ENCODE data around the gene PPP4R3A.
"Not testable (repeated sequence)": the region's sequence is repeated elsewhere in the genome, so short reads cannot be mapped to it uniquely, and the experiment has no call there.

The PPP4R3A gene

GRCh38 chr14:91506226-91506625 lies 3.9 kb downstream of the PPP4R3A start:
- DNase-seq (ENCODE audit: low read depth in 2 of 3, low spot score in 1 of 3): no peak

GRCh38 chr14:91503000-91503504 lies 7.1 kb downstream of the PPP4R3A start:
- no peak for DNase-seq (ENCODE audit: low read depth in 2 of 3, low spot score in 1 of 3)

- no peak for DNase-seq (ENCODE audit: low read depth in 2 of 3, low spot score in 1 of 3)
Measured at GRCh38 chr14:91501951-91502930, 7.9 kb downstream of the PPP4R3A start.

- no peak for DNase-seq (ENCODE audit: low read depth in 2 of 3, low spot score in 1 of 3)
Measured at GRCh38 chr14:91501348-91501747, 8.8 kb downstream of the PPP4R3A start.

- no peak for DNase-seq (ENCODE audit: low read depth in 2 of 3, low spot score in 1 of 3)
Measured at GRCh38 chr14:91496790-91497189, 13.3 kb downstream of the PPP4R3A start.

- not testable (repeated sequence) for DNase-seq (ENCODE audit: low read depth in 2 of 3, low spot score in 1 of 3)
Measured at GRCh38 chr14:91494392-91495065, 15.6 kb downstream of the PPP4R3A start.

- no peak for DNase-seq (ENCODE audit: low read depth in 2 of 3, low spot score in 1 of 3)
Measured at GRCh38 chr14:91493169-91493568, 16.9 kb downstream of the PPP4R3A start.

- DNase-seq (ENCODE audit: low read depth in 2 of 3, low spot score in 1 of 3): no peak
Measured at GRCh38 chr14:91484744-91485143, 25.4 kb downstream of the PPP4R3A start.

- no peak for DNase-seq (ENCODE audit: low read depth in 2 of 3, low spot score in 1 of 3)
Measured at GRCh38 chr14:91484186-91484585, 25.9 kb downstream of the PPP4R3A start.

GRCh38 chr14:91482263-91483013 lies 27.7 kb downstream of the PPP4R3A start:
- no peak for DNase-seq (ENCODE audit: low read depth in 2 of 3, low spot score in 1 of 3)

- no peak for DNase-seq (ENCODE audit: low read depth in 2 of 3, low spot score in 1 of 3)
Measured at GRCh38 chr14:91477388-91477787, 32.7 kb downstream of the PPP4R3A start.

GRCh38 chr14:91473046-91473445 lies 37.1 kb downstream of the PPP4R3A start:
- DNase-seq (ENCODE audit: low read depth in 2 of 3, low spot score in 1 of 3): no peak

GRCh38 chr14:91470216-91470615 lies 39.9 kb downstream of the PPP4R3A start:
- no peak for DNase-seq (ENCODE audit: low read depth in 2 of 3, low spot score in 1 of 3)

GRCh38 chr14:91466192-91466591 lies 43.9 kb downstream of the PPP4R3A start:
- no peak for DNase-seq (ENCODE audit: low read depth in 2 of 3, low spot score in 1 of 3)

GRCh38 chr14:91464615-91465205 lies 45.4 kb downstream of the PPP4R3A start:
- DNase-seq (ENCODE audit: low read depth in 2 of 3, low spot score in 1 of 3): peak in 2 of 3 donors; percentile 4 to 12

- DNase-seq (ENCODE audit: low read depth in 2 of 3, low spot score in 1 of 3): no peak
Measured at GRCh38 chr14:91458612-91459011, 51.5 kb downstream of the PPP4R3A start.

- DNase-seq (ENCODE audit: low read depth in 2 of 3, low spot score in 1 of 3): no peak
Measured at GRCh38 chr14:91456283-91456682, 53.8 kb downstream of the PPP4R3A start.

GRCh38 chr14:91454580-91454979 lies 55.5 kb downstream of the PPP4R3A start:
- DNase-seq (ENCODE audit: low read depth in 2 of 3, low spot score in 1 of 3): no peak

- DNase-seq (ENCODE audit: low read depth in 2 of 3, low spot score in 1 of 3): no peak
Measured at GRCh38 chr14:91454155-91454554, 56.0 kb downstream of the PPP4R3A start.

- no peak for DNase-seq (ENCODE audit: low read depth in 2 of 3, low spot score in 1 of 3)
Measured at GRCh38 chr14:91453744-91454143, 56.4 kb downstream of the PPP4R3A start.
